Measurements from ENCODE around the gene SLC16A4. TPM values are rescaled to one million over a fixed set of nuclear protein-coding genes. Genes with fewer than 3 reads are reported as not detected.

The SLC16A4 gene
- total and polyA plus RNA-seq, 2 donors (not counting 1 experiment from before 2014, with no cell fraction given) = 0.39 to 2.6 TPM

- peaks cover 74% of the 10 kb centered on the region for H3K4me1 Mint-ChIP-seq
- peaks cover 5 to 40% of the 10 kb centered on the region in 2 experiments for H3K36me3 ChIP-seq (replicated peaks in 1 of 2; ENCODE audit: control extremely low read depth in 1 of 2, control insufficient read depth in 1 of 2, extremely low read depth in 1 of 2, insufficient read depth in 2 of 2, low read length in 1 of 2)
- H3K4me3 Mint-ChIP-seq = no peak overlapping the region
- no CpG with 5 or more reads among the region's 2 CpGs for WGBS (ENCODE audit: insufficient coverage)
- no peak overlapping the region for H3K4me3 ChIP-seq (ENCODE audit: control extremely low read depth in 1 of 5, extremely low read depth in 1 of 5, insufficient read depth in 1 of 5, low read depth in 2 of 5, low read length in 4 of 5)
- intact Hi-C loops (cut with micrococcal nuclease) = no loop called here
- TF ChIP-seq CTCF (IDR thresholded peaks at IDR 0.05) (no peak), EZH2 (IDR thresholded peaks at IDR 0.05; ENCODE audit: borderline replicate concordance, insufficient read depth, low read depth, low read length, poor library complexity, severe bottlenecking) (no peak)
- H3K9me3 ChIP-seq (ENCODE audit: control extremely low read depth in 1 of 3, control insufficient read depth in 2 of 3, insufficient read depth in 1 of 3, low read length in 2 of 3) = no peaks in the 10 kb centered on the region
- no peaks in the 10 kb centered on the region for H3K27me3 Mint-ChIP-seq
- DNase-seq (no peak), ATAC-seq (ENCODE audit: low read depth) (no peak)
- H3K27ac ChIP-seq (ENCODE audit: low read length in 2 of 2) = no peak overlapping the region
- peak overlapping the region; percentile 6 for H3K4me2 ChIP-seq (replicated peaks; ENCODE audit: low read depth, low read length, poor library complexity, severe bottlenecking)
- no peak overlapping the region for H3K27ac Mint-ChIP-seq
- H2AFZ ChIP-seq (ENCODE audit: insufficient read depth, low read depth, low read length, poor library complexity, severe bottlenecking) = no peak overlapping the region
- ChIA-PET CTCF (interaction anchor here (1.1 to 2.7 kb wide), 5 partner anchors 9 to 112 kb away, joined by 3 to 14 read pairs (median 5); partner anchors contain the start of gene RBM15), POLR2A (interaction anchor here (0.6 to 1.8 kb wide), 2 partner anchors 9 to 13 kb away, joined by 4 to 5 read pairs; partner anchors contain the start of gene RBM15)
- H3K79me2 ChIP-seq (ENCODE audit: control insufficient read depth, insufficient read depth, low read length) = peaks cover 96% of the 10 kb centered on the region
- H3K27me3 ChIP-seq (replicated peaks in 1 of 4; ENCODE audit: control extremely low read depth in 1 of 4, control insufficient read depth in 3 of 4, insufficient read depth in 4 of 4, low read length in 3 of 4) = no peaks in the 10 kb centered on the region
- H4K20me1 ChIP-seq (ENCODE audit: control insufficient read depth, insufficient read depth, low read length, poor library complexity, severe bottlenecking) = peaks cover 50% of the 10 kb centered on the region
- H3K9ac ChIP-seq (ENCODE audit: low read length) = no peak overlapping the region
- peaks cover 25 to 46% of the 10 kb centered on the region in 2 donors for H3K4me1 ChIP-seq (ENCODE audit: control insufficient read depth in 2 of 2, insufficient read depth in 2 of 2, low read length in 2 of 2)
- H3K9me3 Mint-ChIP-seq (ENCODE audit: insufficient read depth) = no peaks in the 10 kb centered on the region
Observed at GRCh38 chr1:110348050-110348449, 42.8 kb downstream of the SLC16A4 start.

- H2AFZ ChIP-seq (ENCODE audit: insufficient read depth, low read depth, low read length, poor library complexity, severe bottlenecking) = no peak overlapping the region
- H3K27ac Mint-ChIP-seq = peak overlapping the region; percentile 69
- CTCF ChIA-PET = interaction anchor here (1.1 to 2.7 kb wide), 6 partner anchors 21 to 149 kb away, joined by 3 to 9 read pairs (median 5); no protein-coding TSS in a partner anchor
- H3K79me2 ChIP-seq (ENCODE audit: control insufficient read depth, insufficient read depth, low read length) = peaks cover 96% of the 10 kb centered on the region
- peak overlapping the region in 1 of 2 donors; percentile 7 for H3K27ac ChIP-seq (ENCODE audit: low read length in 2 of 2)
- H3K4me3 Mint-ChIP-seq = peak overlapping the region; percentile 73
- no peak for DNase-seq
- peak overlapping the region; percentile 2 for H3K4me2 ChIP-seq (replicated peaks; ENCODE audit: low read depth, low read length, poor library complexity, severe bottlenecking)
- no peak for TF ChIP-seq CTCF (IDR thresholded peaks at IDR 0.05)
- TF ChIP-seq EZH2 (IDR thresholded peaks at IDR 0.05; ENCODE audit: borderline replicate concordance, insufficient read depth, low read depth, low read length, poor library complexity, severe bottlenecking) = no peak
- H3K9me3 Mint-ChIP-seq (ENCODE audit: insufficient read depth) = no peaks in the 10 kb centered on the region
- H3K4me3 ChIP-seq (ENCODE audit: control extremely low read depth in 1 of 5, extremely low read depth in 1 of 5, insufficient read depth in 1 of 5, low read depth in 2 of 5, low read length in 4 of 5) = no peak overlapping the region
- POLR2A ChIA-PET = interaction anchor here (1.3 to 1.8 kb wide), 2 partner anchors 8 to 36 kb away, joined by 5 to 8 read pairs; partner anchors contain the start of gene RBM15
- no peaks in the 10 kb centered on the region for H3K9me3 ChIP-seq (ENCODE audit: control extremely low read depth in 1 of 3, control insufficient read depth in 2 of 3, insufficient read depth in 1 of 3, low read length in 2 of 3)
- H3K4me1 ChIP-seq (ENCODE audit: control insufficient read depth in 2 of 2, insufficient read depth in 2 of 2, low read length in 2 of 2) = peaks cover 27 to 53% of the 10 kb centered on the region in 2 donors
- WGBS (ENCODE audit: insufficient coverage) = 79% methylated on average over 13 of the region's 14 CpGs
- peaks cover 55% of the 10 kb centered on the region for H4K20me1 ChIP-seq (ENCODE audit: control insufficient read depth, insufficient read depth, low read length, poor library complexity, severe bottlenecking)
- no peak overlapping the region for H3K9ac ChIP-seq (ENCODE audit: low read length)
- no peaks in the 10 kb centered on the region for H3K27me3 ChIP-seq (replicated peaks in 1 of 4; ENCODE audit: control extremely low read depth in 1 of 4, control insufficient read depth in 3 of 4, insufficient read depth in 4 of 4, low read length in 3 of 4)
- intact Hi-C loops (cut with micrococcal nuclease) = no loop called here
- H3K36me3 ChIP-seq (replicated peaks in 1 of 2; ENCODE audit: control extremely low read depth in 1 of 2, control insufficient read depth in 1 of 2, extremely low read depth in 1 of 2, insufficient read depth in 2 of 2, low read length in 1 of 2) = peaks cover 5 to 47% of the 10 kb centered on the region in 2 experiments
- peaks cover 81% of the 10 kb centered on the region for H3K4me1 Mint-ChIP-seq
- H3K27me3 Mint-ChIP-seq = no peaks in the 10 kb centered on the region
- ATAC-seq (ENCODE audit: low read depth) = no peak
Observed at GRCh38 chr1:110347182-110347893, 43.5 kb downstream of the SLC16A4 start.
